Measurements from ENCODE around the gene BLID. TPM values are rescaled to one million over a fixed set of nuclear protein-coding genes. Genes with fewer than 3 reads are reported as not detected.

Gene BLID
- total RNA-seq, 1 experiment from 2014 or later, result not detected

GRCh38 chr11:122138744-122139594 is 23.0 kb upstream of the BLID start:
- no peak overlapping the region for H4K5ac ChIP-seq (ENCODE audit: insufficient read length, low read depth, low read length)
- H2BK15ac ChIP-seq (ENCODE audit: low read depth, low read length), result no peak overlapping the region
- H3K9ac ChIP-seq (ENCODE audit: extremely low read depth, insufficient read length, low read length), result no peak overlapping the region
- no peaks in the 10 kb centered on the region for H3K36me3 Mint-ChIP-seq (ENCODE audit: insufficient read depth in 1 of 3, low read depth in 3 of 3)
- H3K4me1 Mint-ChIP-seq, result peaks cover 0 to 9% of the 10 kb centered on the region in 2 experiments; a peak in 2 of 4 replicates
- H3K9me3 Mint-ChIP-seq, result no peaks in the 10 kb centered on the region
- no peak overlapping the region for H2BK20ac ChIP-seq (ENCODE audit: low read depth, low read length, poor library complexity, severe bottlenecking)
- no peak overlapping the region for H3K27ac ChIP-seq (ENCODE audit: insufficient read length, low read depth, low read length)
- no peaks in the 10 kb centered on the region for H3K9me3 ChIP-seq (ENCODE audit: control insufficient read depth, low read depth, low read length)
- H2AFZ ChIP-seq (ENCODE audit: low read length), result no peak overlapping the region
- no peak overlapping the region for H3K56ac ChIP-seq (ENCODE audit: insufficient read length, low read depth, low read length)
- no peak overlapping the region for H3T11ph ChIP-seq (ENCODE audit: low read length)
- H2AK5ac ChIP-seq (ENCODE audit: insufficient read length, low read length), result no peak overlapping the region
- no peaks in the 10 kb centered on the region for H4K20me1 ChIP-seq (ENCODE audit: control insufficient read depth, insufficient read depth, insufficient read length)
- no peak overlapping the region for H4K91ac ChIP-seq (ENCODE audit: insufficient read length, low read depth, low read length)
- H4K8ac ChIP-seq (replicated peaks; ENCODE audit: insufficient read length, low read depth, low read length), result no peak overlapping the region
- peaks cover 96% of the 10 kb centered on the region for H3K27me3 Mint-ChIP-seq (ENCODE audit: low read depth)
- H2BK12ac ChIP-seq (ENCODE audit: insufficient read length, low read depth, low read length), result no peak overlapping the region
- H3K27me3 ChIP-seq (ENCODE audit: insufficient read depth, low read length), result peaks cover 23% of the 10 kb centered on the region; the same call in 1 of the 2 replicates
- H3K14ac ChIP-seq (ENCODE audit: insufficient read depth, low read length), result no peak overlapping the region
- H3K79me2 ChIP-seq (ENCODE audit: insufficient read depth, low read length), result no peaks in the 10 kb centered on the region
- H3K79me1 ChIP-seq (ENCODE audit: insufficient read depth, low read depth, low read length, poor library complexity, severe bottlenecking), result no peaks in the 10 kb centered on the region
- no peak for TF ChIP-seq CTCF (conservative IDR thresholded peaks at IDR 0.05)
- no peaks in the 10 kb centered on the region for H3K23me2 ChIP-seq (ENCODE audit: insufficient read length, low read depth, low read length, poor library complexity, severe bottlenecking)
- no peak overlapping the region for H2BK5ac ChIP-seq (ENCODE audit: insufficient read length, low read length)
- H3K18ac ChIP-seq (ENCODE audit: insufficient read length, low read depth, low read length), result no peak overlapping the region
- H2BK120ac ChIP-seq (ENCODE audit: low read depth, low read length, poor library complexity, severe bottlenecking), result no peak overlapping the region
- H3K23ac ChIP-seq (ENCODE audit: insufficient read length, low read depth, low read length), result no peak overlapping the region
- H3K27ac Mint-ChIP-seq, result no peak overlapping the region
- no peak for DNase-seq
- no peak overlapping the region for H3K4me2 ChIP-seq (ENCODE audit: insufficient read depth, insufficient read length, low read length)
- H3K4ac ChIP-seq (ENCODE audit: low read depth, low read length), result no peak overlapping the region
- no peak overlapping the region for H3K4me3 Mint-ChIP-seq
- WGBS (ENCODE audit: extremely low coverage, insufficient read length, low lambda C conversion rate), result no CpG with 5 or more reads among the region's 5 CpGs
- H3K4me1 ChIP-seq (ENCODE audit: insufficient read depth, low read length), result no peaks in the 10 kb centered on the region
